ENCODE data around the gene CPPED1.
"Not testable (repeated sequence)": the region's sequence is repeated elsewhere in the genome, so short reads cannot be mapped to it uniquely, and the experiment has no call there.

The CPPED1 gene

DNA sequence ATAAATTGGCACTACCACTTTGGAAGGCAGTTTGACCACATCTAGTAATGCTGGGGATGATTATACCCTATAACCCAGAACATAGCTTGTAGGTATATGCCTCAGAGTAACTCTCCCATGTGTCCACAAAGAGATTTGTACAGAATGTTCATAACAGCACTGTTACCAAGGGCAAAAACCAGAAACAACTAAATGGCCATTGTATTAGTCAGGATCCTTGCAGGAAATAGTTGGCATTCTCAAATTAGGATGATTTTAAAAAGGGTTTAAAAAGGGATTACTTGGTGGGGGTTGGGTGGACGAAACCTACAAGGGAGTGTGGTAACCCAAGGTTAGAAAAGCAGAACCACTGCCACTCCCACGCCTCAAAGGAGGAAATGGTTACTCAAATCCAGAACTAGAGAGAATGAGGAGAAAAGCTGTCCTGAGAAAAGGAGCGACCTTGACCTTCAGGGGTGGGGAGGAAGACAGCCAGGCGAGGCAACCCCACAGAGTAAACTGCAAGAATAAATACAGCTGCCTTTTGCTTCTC lies 2.1 kb downstream of the CPPED1 start:
- no peak for DNase-seq

DNA sequence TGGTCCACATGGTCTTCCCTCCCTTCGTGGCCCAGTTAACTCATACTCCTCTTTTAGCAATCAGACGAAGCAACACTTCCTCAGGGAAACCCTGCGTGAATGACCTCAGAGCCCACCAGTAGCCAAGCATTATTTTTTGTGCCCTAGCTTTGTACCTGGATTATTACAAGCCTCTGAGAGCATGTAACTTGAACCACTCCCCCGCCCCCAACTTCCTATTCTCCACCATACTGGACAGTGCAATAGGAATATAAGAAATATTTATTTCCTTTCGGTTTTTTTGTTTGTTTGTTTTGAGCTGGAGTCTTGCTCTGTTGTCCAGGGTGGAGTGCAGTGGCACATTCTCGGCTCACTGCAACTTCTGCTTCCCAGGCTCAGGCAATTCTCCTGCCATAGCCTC lies 2.9 kb downstream of the CPPED1 start:
- DNase-seq: no peak

DNA sequence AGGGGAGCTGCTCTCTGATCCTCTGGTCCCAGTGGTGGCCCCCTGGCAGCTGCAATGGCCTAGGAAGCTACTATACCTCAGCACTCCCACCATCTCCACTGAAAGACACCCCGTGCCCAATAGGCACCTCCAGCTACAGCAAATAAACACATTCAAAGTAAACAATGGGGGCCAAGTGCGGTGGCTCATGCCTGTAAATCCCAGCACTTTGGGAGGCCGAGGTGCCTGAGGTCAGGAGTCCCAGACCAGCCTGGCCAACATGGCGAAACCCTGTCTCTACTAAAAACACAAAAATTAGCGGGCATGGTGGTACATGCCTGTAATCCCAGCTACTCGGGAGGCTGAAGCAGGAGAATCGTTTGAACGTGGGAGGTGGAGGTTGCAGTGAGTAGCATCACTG lies 3.7 kb downstream of the CPPED1 start:
- not testable (repeated sequence) for DNase-seq

DNA sequence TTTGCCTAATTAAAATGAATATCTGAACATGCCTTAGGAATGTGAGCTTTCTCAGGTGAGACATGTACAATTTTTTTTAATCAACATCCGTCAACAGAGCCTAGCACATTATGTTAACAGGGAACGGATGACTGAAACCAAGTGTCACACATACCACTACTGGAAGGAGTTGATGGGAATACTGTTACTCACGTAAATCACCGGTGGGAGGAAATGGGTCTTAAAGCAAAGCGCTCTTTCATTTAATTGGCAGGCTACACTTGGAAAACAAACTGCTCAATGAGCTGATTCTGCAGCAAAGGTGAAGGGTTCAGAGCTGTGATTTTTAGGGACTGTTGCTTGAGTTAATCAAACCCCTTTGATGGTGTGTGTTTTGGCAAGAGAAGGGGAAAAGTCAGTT lies 4.8 kb downstream of the CPPED1 start:
- DNase-seq: no peak

DNA sequence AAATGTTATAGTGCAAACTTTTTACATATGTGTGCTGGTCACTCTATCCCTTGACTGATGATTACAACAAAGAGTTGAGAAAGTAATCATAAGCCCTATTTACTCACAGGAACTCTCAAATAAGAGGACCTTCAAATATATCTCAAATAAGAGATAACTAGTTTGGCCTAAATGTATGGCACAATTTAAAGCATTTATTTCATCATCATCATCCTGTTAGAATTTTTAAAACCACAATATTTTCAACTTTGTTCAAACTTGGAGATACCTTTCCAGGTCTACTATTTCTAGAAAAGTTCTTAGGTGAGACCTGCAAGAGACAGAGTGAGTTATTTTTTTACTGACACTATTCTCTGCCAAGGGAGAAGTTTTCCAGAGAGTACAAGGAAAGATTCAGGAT lies 5.5 kb downstream of the CPPED1 start:
- no peak for DNase-seq

DNA sequence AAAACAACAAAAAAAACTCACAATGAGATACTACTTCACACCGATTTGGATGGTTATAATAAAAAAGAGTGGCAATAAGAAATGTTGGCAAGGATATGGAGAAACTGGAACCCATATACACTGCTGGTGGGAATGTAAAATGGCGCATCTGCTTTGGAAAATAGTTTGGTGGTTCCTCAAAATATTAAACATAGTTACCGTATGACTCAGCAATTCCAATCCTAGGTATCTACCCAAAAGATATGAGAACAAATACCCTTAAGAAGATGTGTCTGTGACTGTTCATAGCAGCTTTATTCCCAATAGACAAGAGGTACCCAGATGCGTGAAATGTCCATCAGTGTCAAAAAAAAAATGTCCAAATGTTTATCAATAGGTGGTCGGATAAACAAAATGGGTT lies 7.2 kb downstream of the CPPED1 start:
- no peak for DNase-seq

DNA sequence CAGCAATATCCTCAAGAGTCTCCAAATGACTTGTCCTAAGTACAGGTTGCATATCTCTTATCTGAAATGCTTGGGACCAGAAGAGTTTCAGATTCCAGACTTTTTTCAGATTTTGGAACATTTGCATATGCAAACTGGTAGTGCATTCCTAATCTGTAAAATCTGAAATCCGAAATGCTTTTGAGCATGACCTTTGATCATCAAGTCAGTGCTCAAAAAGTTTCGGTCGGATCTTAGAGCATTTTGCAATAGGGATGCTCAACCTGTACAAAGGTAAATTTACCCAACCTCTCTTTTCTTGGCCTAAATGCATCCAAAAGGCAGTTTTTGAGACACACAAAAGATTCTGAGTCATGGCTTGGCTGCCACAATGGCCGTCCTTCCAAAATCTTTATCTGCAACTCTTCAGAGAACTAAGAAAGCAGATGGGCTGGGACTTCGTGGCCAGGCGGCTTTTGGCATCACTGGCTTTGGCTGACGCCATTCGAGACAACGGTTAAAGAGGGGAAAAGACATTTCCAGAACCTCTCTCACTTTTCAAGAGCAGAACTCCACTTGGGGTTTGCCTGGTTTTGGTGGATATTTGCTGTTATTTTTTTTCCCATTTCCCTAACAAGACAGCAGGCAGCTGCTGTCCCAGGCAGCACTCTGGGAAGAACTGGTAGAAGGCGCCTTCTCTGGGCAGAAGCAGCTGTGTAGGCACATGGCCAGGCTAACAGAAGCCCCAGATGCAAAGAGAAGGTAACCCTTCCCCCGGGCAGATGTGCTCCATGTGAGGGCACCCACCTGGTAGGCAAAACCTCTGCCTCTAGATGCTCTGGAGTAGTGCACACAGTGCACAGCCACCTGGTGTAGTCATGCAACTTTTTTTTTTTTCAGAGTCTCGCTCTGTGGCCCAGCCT lies 8.9 kb downstream of the CPPED1 start:
- DNase-seq: no peak

DNA sequence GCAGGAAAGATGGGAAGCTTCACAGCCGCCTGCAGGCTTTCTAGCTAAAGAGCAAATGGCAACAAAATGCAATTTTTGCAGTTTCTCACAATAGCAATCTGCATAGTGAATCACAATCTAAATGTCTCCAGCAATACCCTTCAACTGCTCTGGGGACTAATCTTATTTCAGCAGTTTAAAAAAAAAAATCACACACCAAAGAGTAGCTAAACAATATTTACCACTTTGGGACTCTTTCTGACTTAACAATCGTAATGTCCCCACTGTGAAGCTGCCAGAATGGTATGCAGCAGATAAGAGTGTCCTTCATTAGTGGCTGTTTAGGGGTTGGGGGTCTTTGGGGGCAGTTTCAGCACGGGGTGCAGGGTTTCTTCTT lies 9.8 kb downstream of the CPPED1 start:
- no peak for DNase-seq

DNA sequence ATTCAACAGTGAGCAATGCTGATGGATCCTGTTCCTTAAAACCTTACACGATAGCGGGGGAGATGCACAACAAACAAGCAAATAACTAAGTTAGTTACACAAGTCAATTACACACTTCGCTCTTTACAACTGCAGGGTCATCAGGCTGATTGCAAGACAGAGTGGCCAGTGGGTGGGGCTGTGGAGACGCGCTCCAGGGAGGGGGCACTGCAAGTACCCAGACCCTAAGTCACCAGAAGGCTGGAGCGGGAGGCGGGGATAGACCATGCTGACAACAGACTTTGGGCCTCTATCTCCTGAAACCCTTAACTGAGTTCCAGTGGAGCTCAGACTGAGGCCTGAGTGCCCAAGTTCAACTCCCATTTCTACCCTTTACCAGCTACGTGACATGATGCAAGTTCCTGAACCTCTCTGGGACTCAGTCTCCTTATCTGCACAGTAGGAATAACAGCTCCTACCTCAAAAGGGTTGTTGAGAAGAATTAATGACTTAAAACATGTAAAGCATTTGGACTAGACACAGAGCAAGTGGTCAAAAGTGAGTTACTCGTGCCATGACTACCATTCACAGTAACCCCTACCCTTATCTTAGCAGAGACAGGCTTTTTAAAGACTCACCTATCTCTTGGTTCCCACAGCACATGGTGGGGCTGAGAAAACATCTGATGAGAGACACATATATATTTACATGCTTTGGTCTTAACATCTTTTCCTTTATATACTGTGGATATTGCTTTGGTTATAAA lies 10.4 kb downstream of the CPPED1 start:
- no peak for DNase-seq

DNA sequence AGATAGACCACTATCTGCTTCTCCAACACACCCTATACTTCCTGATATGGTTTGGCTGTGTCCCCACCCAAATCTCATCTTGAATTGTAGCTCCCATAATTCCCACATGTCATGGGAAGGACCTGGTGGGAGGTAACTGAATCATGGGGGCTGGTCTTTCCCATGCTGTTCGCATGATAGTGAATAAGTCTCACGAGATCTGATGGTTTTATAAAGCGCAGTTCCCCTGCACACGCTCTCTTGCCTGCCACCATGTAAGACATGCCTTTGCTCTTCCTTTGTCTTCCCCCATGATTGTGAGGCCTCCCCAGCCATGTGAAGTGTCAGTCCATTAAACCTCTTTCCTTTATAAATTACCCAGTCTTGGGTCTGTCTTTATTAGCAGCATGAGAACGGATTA lies 11.2 kb downstream of the CPPED1 start:
- not testable (repeated sequence) for DNase-seq

DNA sequence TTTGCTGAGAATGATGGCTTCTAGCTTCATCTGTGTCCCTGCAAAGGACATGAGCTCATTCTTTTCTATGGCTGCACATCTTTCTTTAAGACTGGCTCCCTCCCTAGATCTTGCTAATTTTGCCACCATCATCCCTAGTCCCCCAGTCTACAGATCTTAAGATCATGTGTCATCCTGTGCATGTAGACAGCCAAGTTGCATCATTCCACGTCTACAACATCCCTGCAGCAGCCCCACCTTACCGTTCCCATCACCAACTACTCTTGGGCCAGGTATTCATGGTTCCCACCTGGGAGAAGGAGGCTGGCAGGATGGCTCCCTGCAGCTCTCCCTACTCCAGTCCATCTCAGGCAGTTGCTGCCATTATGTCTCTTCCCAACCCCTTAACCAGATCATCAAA lies 12.3 kb downstream of the CPPED1 start:
- no peak for DNase-seq

DNA sequence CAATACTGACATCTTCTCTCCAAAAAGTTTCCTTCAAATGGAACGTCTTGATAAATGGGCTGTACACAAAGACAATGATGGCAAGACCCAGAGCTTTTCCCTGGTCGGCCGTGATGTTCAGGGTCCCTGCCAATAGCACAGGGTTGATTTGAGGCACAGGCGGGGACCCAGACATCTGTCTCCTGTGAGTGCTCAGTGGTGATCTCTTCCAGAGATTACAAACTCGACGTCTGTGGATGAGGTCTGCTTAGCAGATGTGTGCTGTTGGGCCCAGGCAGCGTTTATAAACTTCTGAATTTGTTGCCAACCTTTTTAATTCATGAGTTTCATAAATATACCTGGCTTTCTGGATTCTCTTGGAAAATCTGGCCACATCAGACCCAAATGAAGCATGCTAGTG lies 14.9 kb downstream of the CPPED1 start:
- DNase-seq: no peak

DNA sequence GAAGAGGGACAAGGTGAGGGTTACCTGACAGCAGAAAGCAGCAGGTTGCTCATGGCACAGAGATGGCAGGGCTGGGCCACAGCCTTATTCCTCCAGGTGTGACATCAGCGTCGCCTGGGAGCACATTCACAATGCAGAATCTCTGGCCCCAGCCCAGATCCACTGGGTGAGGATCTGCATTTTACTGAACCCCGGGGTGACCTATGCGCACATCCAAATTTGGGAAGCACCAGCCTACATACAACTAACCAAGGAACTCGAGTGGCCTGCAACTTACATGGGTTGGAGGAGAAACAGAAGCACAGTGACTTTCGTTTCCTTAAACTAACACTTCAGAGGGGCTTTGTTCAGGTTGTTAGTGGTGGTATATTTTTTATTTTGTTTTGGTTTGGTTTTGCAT lies 17.6 kb downstream of the CPPED1 start:
- DNase-seq: no peak

DNA sequence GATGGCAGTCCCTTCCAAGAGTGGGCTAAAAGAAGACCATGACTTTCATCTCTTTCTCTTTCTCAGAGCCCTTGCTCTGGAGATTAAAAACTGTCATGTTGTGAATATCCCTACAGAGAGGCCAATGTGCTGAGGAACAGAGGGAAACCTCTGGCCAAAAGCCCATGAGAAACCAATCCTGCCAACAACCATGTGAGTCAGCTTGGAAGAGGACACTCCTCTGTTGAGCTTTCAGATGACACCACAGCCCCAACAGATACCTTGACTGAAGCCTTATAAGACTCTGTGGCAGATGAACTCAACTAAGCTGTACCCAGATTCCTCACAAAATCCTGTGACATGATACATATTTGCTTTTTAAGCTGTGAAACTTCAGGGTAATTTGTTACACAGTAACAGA lies 19.6 kb downstream of the CPPED1 start:
- DNase-seq: no peak

DNA sequence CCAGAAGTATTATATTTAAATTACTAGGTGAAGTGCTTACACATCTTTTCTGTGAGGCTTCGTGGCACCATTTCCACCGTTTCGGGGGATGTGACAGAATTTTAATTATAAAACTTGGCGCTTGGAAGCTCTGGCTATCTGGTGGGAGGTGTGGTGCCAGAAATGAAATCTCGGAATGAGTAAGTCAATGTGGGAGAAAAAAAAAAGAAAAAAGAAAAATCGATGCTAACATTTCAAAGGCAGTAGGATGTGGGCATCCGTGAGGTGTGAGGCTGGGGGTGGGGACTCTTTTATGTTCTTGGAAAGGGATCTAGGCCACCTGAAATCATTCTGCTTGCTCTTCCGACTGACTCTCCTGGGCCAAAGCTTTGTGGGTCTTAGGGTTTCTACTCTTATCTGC lies 21.9 kb downstream of the CPPED1 start:
- DNase-seq: no peak

DNA sequence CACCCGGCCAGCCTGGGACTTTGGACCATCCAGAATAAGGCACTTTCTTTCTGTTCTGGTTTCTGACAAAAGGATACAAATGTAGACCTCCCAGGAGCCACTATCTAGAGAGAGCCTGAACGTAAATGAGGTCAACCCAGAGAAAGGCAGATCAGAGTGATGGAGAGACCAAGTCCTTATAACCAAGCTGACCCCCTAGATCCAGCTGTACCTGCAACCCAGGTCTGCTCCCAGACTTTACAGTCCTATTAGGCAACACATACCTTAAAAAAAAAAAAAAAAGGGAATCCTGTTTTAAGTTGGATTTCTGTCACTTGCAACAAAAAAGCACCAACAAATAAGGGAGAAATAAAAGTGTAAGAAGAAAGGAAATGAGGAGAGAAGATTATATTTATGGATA lies 23.2 kb downstream of the CPPED1 start:
- no peak for DNase-seq

DNA sequence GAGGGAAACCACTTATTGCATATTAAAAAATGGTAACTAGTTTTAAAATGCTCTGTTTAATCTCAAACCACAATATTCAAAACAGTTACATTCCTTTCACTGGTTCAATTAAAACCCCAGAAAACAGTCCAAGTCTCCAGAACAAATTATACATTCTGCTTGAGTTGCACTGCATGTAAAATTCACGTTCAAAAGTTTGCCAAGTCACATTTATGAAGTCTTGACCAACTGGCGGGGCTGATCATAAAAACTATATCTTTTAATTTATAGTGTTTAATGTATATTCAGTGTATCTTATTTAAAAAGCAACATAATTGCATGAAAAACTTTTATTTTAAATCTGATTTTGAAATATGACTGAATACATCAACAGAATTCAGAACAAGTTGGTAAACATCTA lies 25.0 kb downstream of the CPPED1 start:
- DNase-seq: no peak

DNA sequence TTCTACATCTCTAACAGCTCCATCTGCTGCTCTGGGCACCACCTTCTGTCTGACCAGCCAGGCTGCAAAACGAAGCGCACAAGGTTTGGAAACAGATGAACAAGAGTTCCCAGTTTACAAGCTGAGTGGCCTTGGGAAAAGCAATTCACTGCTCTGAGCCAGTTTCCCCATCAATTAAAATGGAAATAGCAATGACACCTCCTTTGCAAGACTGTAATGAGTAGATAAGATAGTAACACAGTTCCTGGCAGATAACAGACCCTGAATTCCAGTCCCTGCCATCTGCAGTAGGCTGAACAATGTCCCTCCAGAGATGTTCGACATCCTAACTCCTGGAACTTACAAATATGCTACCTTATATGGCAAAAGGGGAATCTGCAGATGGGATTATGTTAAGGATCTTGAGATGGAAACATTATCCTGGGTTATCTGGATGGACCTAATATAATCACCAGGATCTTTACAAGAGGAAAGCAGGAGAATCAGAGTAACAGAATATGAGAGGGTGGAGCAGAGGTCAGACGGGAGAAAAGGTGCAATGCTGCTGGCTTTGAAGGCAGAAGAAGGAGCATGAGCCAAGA lies 27.9 kb downstream of the CPPED1 start:
- no peak for DNase-seq

DNA sequence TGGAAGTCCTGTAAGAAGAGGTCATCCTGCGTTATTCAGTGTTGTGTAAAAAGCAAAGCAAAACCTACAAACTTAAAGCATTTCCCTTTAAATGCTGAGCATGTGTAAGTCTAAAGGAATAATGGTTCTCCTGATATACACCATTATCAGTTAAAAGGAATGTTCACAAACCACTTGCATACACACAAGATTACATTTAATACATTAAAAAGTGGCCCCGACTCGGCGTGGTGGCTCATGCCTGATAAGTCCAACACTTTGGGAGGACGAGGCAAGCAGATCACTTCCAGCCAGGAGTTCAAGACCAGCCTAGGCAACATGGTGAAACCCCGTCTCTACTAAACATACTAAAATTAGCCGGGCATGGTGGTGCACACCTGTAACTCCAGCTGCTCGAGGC lies 30.5 kb downstream of the CPPED1 start:
- DNase-seq: no peak

DNA sequence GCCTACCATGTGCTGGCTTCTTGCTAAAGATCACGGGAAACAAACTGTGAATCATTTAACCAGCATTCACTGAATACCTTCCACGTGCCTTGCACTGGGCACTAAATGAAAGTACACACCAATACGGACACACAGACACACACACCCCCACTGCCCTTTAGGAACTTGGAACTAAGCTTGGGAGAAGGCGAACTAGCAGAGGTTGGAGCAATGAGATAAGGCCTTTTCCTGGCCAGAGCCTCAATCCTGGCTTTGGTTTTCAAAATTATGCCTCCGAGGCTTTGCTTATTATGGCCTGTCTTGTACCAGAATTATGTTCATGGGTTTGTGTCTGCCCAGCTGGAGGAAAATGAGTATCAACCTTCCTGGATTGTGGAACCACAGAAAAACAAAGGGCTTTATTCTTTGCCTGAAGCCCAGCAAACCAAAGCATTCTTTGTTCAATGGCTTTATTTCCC lies 32.3 kb downstream of the CPPED1 start:
- no peak for DNase-seq

DNA sequence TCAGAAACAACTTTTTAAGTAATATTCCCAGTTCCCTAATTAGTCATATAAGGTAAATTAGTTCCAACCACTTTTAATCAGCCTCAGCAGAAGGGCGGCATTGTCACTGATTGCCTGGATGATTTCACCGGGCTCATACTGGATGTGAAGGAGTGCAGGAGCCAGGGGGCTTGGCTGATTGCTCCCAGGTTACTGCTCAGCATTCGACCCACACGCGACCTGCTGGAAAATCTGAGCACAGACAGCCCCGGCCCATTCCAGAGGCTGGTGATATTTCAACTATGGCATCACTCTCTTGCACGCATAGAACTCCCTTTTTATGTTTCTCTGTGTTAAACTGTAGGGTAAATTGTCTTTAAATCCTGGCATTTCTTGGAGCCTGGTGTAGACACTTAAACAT lies 34.2 kb downstream of the CPPED1 start:
- DNase-seq: no peak

DNA sequence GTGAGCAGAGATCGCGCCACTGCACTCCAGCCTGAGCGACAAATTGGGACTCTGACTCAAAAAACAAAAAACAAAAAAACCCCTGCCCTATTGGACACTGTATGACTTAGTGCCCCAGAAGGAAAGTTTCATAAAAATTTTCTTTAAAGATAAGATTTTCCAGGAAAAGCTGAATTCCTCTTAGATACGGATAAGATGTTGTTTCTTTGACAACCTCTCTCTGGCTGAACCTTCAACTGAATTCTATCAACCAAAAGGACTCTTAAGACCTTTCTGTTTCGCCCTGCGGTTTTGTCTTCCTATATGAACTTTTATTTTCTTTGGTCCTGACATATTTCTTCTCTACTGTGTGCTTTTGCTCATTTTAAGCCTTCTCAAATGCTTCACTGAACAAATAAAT lies 35.8 kb downstream of the CPPED1 start:
- no peak for DNase-seq

DNA sequence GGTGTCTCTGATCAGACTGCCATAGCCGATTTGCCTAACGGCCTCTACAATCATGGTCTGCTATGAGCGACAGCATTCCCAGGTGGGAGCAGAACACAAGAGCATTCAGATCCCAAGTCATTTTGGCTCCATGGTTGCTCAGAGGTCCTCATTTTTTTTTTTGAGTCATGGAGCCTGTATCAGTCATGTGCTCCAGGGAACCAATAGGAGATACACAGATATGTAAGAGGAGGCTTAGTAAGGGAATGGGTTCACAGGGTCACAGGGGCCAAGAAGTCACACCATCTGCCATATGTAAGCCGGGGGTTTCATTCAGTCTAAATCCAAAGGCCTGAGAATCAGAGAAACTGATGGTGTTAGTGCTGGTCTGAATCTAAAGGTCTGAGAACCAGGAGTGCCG lies 36.8 kb downstream of the CPPED1 start:
- DNase-seq: no peak

DNA sequence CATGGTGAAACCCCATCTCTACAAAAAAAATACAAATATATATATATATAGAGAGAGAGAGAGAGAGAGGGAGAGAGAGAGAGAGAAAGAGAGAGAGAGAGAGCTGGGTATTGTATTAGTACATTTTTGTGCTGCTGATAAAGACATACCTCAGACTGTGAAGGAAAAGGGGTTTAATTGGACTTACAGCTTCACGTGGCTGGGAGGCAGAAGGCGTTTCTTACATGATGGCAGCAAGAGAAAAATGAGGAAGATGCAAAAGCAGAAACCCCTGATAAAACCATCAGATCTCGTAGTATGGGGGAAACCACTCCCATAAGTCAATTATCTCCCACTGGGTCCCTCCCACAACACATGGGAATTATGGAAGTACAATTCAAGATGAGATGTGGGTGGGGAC lies 37.5 kb downstream of the CPPED1 start:
- not testable (repeated sequence) for DNase-seq
